Liver (tissue), 3 donors: ENCODE measurements around the gene USHBP1.

Experiments used
- RAD21 ChIP-seq, 2 donors: IDR thresholded peaks; 2 replicates each; pipeline ENCODE4 v1.6.1; 2016; ENCODE audit warnings: antibody characterized with exemption in 2 of 2, mild to moderate bottlenecking in 2 of 2
- TF ChIP-seq, protein P1 (sequence below): fragments of 150-350 bp; IDR thresholded peaks from 2 replicates; pipeline ENCODE4 v1.5.1; 2017; ENCODE audit warnings: improper control_type of control experiment, low read depth, low read length; ENCODE audit not compliant: missing input control
- TF ChIP-seq, protein P2 (sequence below): IDR thresholded peaks from 2 replicates; pipeline ENCODE4 v1.6.1; 2016; ENCODE audit warnings: antibody characterized with exemption
- donor health status: healthy.
- donor health status: healthy.

GRCh38 chr19:17309965-17310461 is 45.5 kb upstream of the USHBP1 start:
- TF ChIP-seq, protein P1, sequence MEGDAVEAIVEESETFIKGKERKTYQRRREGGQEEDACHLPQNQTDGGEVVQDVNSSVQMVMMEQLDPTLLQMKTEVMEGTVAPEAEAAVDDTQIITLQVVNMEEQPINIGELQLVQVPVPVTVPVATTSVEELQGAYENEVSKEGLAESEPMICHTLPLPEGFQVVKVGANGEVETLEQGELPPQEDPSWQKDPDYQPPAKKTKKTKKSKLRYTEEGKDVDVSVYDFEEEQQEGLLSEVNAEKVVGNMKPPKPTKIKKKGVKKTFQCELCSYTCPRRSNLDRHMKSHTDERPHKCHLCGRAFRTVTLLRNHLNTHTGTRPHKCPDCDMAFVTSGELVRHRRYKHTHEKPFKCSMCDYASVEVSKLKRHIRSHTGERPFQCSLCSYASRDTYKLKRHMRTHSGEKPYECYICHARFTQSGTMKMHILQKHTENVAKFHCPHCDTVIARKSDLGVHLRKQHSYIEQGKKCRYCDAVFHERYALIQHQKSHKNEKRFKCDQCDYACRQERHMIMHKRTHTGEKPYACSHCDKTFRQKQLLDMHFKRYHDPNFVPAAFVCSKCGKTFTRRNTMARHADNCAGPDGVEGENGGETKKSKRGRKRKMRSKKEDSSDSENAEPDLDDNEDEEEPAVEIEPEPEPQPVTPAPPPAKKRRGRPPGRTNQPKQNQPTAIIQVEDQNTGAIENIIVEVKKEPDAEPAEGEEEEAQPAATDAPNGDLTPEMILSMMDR, result no peak
- no peak for TF ChIP-seq RAD21 (IDR thresholded peaks at IDR 0.05)
- TF ChIP-seq, protein P2, sequence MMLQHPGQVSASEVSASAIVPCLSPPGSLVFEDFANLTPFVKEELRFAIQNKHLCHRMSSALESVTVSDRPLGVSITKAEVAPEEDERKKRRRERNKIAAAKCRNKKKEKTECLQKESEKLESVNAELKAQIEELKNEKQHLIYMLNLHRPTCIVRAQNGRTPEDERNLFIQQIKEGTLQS, result no peak
